Esophagus squamous epithelium (tissue), 5 donors: ENCODE results near the gene BANP. TPM values are rescaled to one million over a fixed set of nuclear protein-coding genes. Genes with fewer than 3 reads are reported as not detected.
"Not testable (repeated sequence)": the region's sequence is repeated elsewhere in the genome, so short reads cannot be mapped to it uniquely, and the experiment has no call there.

ENCODE experiments used
- DNase-seq: peaks from one replicate; lab custom pipeline; 2025; lab: John Stamatoyannopoulos, UW
- H3K27ac ChIP-seq, 4 donors: fragments of 200-600 bp; sonication (generic); one replicate each; pipeline ENCODE4 v1.5.1; 2016 to 2019; ENCODE audit warnings: mild to moderate bottlenecking in 1 of 4
- H3K27me3 ChIP-seq, 4 donors: fragments of 200-600 bp; sonication (generic); 1 replicate in 3 of 4; 2 replicates in 1 of 4; pipeline versions ENCODE4 v1.5.1 to v1.6.0; 2017 to 2021; ENCODE audit warnings: antibody characterized with exemption in 1 of 4
- H3K36me3 ChIP-seq, 3 donors: fragments of 200-600 bp; sonication (generic); one replicate each; pipeline ENCODE4 v1.5.1; 2016 to 2019
- H3K4me1 ChIP-seq, 3 donors: fragments of 200-600 bp; sonication (generic); one replicate each; pipeline ENCODE4 v1.5.1; 2017 to 2019
- H3K4me3 ChIP-seq, 4 donors: fragments of 200-600 bp; sonication (generic); 1 replicate in 3 of 4; 2 replicates in 1 of 4; pipeline ENCODE4 v1.5.1; 2016 to 2019; ENCODE audit warnings: mild to moderate bottlenecking in 2 of 4, moderate library complexity in 1 of 4
- H3K9me3 ChIP-seq, 3 donors: fragments of 200-600 bp; sonication (generic); one replicate each; pipeline ENCODE4 v1.5.1; 2016 to 2019
- POLR2A ChIP-seq, 4 donors: fragments of 450-650 bp; IDR thresholded peaks; one replicate each; pipeline ENCODE4 v1.6.1; 2017; ENCODE audit warnings: antibody characterized with exemption in 4 of 4, mild to moderate bottlenecking in 4 of 4, moderate library complexity in 3 of 4
- WGBS, 2 donors: methylation state at CpG; one replicate each; pipeline ENCODE4 v1.1.5; 2018; 5-methylcytosine and 5-hydroxymethylcytosine counted together
- intact Hi-C: fragments of 100-400 bp; cut with DNase I; formaldehyde crosslinking; loops from one replicate; pipeline ENCODE4 v1.15.0; 2022
- total RNA-seq, 4 donors: library from RNA; depleted of rRNA; stranded (reverse); fragments of >200 nt; gene quantifications; one replicate each; pipeline ENCODE4 v1.1.0, GENCODE V29; 2016
- TF ChIP-seq, protein P1 (sequence below), 6 experiments: fragments of 450-650 bp in 4 of 6; fragments of 200-600 bp in 2 of 6; sonication (generic) in 2 of 6; IDR thresholded peaks; one replicate each; pipeline ENCODE4 v1.5.1; 2016 to 2019; ENCODE audit warnings: antibody characterized with exemption in 6 of 6, mild to moderate bottlenecking in 4 of 6, moderate library complexity in 4 of 6
- donor health status: DM: yes; HTN: yes; CAD: no.

BANP gene
- total RNA-seq, 4 donors from 2014 or later, result 13.8 to 19.9 (median 14.1) TPM

DNA sequence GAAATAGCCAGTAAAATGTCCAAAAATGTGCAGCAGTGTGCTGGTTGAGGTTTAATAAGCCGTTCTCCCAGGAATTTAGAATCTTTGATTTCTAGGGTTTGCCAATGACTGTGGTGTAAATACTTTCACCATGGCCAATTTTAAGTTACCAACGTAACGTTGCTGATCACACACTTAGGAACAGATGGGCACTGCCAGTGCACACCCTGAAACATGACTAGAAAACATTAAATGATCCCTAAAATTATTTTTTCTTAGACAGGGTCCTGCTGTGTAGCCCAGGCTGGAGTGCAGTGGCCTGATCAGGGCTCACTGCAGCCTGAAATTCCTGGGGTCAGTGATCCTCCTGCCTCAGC, 18.1 kb upstream of the BANP start:
- peaks cover 0 to 31% (median 0%) of the 10 kb centered on the region in 4 donors for H3K27me3 ChIP-seq
- DNase-seq, result no peak
- H3K9me3 ChIP-seq, result no peaks in the 10 kb centered on the region
- H3K27ac ChIP-seq, result no peak overlapping the region
- TF ChIP-seq, protein P1, sequence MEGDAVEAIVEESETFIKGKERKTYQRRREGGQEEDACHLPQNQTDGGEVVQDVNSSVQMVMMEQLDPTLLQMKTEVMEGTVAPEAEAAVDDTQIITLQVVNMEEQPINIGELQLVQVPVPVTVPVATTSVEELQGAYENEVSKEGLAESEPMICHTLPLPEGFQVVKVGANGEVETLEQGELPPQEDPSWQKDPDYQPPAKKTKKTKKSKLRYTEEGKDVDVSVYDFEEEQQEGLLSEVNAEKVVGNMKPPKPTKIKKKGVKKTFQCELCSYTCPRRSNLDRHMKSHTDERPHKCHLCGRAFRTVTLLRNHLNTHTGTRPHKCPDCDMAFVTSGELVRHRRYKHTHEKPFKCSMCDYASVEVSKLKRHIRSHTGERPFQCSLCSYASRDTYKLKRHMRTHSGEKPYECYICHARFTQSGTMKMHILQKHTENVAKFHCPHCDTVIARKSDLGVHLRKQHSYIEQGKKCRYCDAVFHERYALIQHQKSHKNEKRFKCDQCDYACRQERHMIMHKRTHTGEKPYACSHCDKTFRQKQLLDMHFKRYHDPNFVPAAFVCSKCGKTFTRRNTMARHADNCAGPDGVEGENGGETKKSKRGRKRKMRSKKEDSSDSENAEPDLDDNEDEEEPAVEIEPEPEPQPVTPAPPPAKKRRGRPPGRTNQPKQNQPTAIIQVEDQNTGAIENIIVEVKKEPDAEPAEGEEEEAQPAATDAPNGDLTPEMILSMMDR (IDR thresholded peaks at IDR 0.05), result no peak
- no peak for TF ChIP-seq POLR2A (IDR thresholded peaks at IDR 0.05)
- 71 to 84% methylated on average over 3 of the region's 3 CpGs for WGBS, 2 donors
- intact Hi-C loops, result no loop called here
- no peaks in the 10 kb centered on the region for H3K36me3 ChIP-seq
- H3K4me1 ChIP-seq, result no peaks in the 10 kb centered on the region
- H3K4me3 ChIP-seq, result no peak overlapping the region

DNA sequence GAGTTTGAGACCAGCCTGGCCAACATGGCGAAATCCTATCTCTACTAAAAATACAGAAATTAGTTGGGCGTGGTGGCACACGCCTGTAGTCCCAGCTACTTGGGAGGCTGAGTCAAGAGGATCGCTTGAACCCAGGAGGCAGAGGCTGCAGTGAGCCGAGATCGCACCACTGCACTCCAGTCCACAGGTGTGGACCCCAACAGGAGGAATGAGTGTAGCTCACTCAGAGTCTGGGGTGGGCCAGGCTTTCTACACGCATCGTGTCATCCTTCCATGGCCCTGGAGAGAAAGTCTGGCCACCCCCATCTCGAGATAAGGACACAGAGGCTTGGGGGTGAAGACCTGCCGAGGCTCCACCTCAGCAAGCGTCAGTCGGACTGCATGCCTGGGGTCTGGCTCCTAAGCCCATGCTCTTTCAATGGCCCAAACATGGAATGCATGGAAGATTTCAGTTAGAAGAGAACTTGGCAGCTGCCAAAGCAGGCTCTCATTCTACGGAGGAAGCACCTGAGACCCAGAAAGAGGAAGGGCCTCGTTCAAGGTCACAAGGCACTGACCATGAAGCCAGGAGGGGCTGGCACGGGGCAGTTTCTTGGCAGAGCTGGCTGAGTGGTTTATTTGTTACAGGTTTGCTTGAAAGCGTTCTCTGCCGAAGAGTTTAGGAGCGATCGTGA, 16.3 kb upstream of the BANP start:
- WGBS, 2 donors, result 81 to 82% methylated on average over 15 to 17 of the region's 19 CpGs
- H3K36me3 ChIP-seq, intact Hi-C loops, H3K9me3 ChIP-seq, H3K27ac ChIP-seq, DNase-seq, H3K4me3 ChIP-seq, H3K4me1 ChIP-seq: not testable (repeated sequence)
- H3K27me3 ChIP-seq, result peaks cover 0 to 31% (median 0%) of the 10 kb centered on the region in 4 donors

DNA sequence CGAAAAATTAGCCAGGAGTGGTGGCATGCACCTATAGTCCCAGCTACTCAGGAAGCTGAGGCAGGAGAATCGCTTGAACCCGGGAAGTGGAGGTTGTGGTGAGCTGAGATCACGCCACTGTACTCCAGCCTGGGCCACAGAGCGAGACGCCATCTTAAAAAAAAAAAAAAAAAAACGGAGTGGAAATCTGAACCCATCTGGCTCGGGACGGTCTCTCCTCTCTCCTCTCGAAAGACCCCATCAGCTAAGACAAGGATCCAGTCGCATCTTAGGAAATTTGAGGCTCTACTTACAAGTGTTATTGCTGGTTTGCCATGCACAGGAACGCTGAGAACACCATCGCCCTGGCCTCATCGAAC, 15.2 kb upstream of the BANP start:
- H3K36me3 ChIP-seq, intact Hi-C loops, H3K4me3 ChIP-seq, H3K4me1 ChIP-seq, DNase-seq, H3K9me3 ChIP-seq, H3K27ac ChIP-seq: not testable (repeated sequence)
- H3K27me3 ChIP-seq, result peaks cover 0 to 22% (median 0%) of the 10 kb centered on the region in 4 donors
- WGBS, 2 donors, result 84 to 86% methylated on average over 14 of the region's 14 CpGs

DNA sequence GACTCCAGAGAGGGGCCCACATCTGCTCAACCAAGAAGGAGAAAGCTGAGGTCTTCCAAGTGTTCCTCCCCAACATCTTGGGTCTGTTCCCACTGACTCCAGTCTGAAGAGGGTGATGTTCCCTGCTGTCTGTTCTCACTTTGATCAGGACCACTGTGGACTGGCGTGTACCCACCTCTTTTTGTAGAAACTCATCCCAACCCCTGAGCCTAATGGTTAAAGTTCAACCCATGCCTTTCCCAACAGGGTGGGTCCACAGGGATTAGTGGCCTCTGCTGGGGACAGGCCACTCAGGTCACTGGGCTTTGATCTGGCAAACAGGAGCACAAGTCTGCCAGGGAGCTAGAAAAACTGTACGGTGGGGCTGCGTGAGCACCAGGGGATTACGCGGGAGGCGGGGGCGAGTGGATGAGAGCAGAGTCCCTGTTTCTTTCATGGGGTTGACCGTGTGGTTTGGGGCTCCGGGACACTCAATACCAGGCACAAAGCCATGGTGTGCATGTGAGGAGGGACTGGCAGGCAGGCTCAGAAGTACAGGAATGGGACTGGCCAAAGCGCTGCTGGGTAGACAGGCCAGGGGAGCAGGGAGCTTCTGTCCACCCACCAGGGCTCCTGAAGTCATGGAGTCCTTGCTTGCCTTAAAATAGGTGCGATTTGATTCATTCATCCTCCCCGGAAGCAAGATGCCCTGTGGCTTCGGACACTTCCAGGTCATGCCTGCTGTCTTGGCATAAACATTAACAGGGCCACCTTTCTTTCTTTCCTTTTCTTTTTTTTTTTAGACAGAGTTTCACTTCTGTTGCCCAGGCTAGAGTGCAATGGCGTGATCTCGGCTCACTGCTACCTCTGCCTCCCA, 14.6 kb upstream of the BANP start, which contains the start of gene CA5A:
TSS of gene CA5A (minus strand) at position 155 of the 856 bp plus-strand sequence. CDS start at position 76, 79 bp downstream.
- intact Hi-C loops, result no loop called here
- Histone ChIP-seq H3K27ac (no peak within 1 kb of the TSS), H3K36me3 (no peaks in the 10 kb centered on the region), H3K4me1 (no peaks in the 10 kb centered on the region), H3K9me3 (no peaks in the 10 kb centered on the region), H3K4me3 (no peak within 1 kb of the TSS), H3K27me3 (peaks cover 0 to 17% (median 0%) of the 10 kb centered on the region in 4 donors)
- no peak for TF ChIP-seq POLR2A (IDR thresholded peaks at IDR 0.05)
- TF ChIP-seq, protein P1 (IDR thresholded peaks at IDR 0.05), result no peak
- WGBS, 2 donors, result 80 to 87% methylated on average over 14 to 15 of the region's 15 CpGs
- DNase-seq, result no peak

DNA sequence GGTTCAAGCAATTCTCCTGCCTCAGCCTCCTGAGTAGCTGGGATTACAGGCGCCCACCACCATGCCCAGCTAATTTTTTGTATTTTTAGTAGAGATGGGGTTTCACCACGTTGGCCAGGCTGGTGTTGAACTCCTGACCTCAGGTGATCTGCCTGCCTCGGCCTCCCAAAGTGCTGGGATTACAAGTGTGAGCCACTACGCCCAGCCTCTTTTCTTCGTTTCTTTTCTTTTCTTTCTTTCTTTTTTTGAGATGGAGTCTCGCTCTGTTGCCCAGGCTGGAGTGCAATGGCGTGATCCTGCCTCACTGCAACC, 14.0 kb upstream of the BANP start:
- H3K4me1 ChIP-seq, intact Hi-C loops, H3K36me3 ChIP-seq, H3K27ac ChIP-seq, H3K4me3 ChIP-seq, H3K9me3 ChIP-seq, DNase-seq: not testable (repeated sequence)
- WGBS, 2 donors, result 61 to 81% methylated on average over 7 of the region's 7 CpGs
- H3K27me3 ChIP-seq, result peaks cover 0 to 11% (median 0%) of the 10 kb centered on the region in 4 donors

DNA sequence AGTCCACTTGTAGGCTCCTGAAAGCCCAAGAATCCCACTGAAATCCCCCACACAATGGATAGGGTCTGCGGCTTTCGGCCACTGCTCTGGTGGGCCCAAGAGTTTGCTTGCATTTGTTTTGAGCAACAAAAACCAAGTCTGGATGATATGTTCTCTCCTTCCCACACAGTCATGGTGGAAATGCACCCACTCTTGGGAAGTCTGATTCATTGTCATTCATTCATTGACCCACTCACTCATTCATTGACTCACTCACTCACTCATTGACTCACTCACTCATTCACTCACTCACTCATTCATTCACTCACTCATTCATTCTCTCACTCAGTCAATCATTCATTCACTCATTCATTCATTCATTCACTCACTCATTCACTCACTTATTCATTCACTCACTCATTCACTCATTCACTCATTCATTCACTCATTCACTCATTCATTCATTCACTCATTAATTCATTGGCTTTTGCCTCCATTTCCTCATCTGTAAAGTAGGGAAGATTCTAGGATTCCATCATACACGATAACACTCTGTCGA, 12.8 kb upstream of the BANP start:
- Histone ChIP-seq H3K36me3 (no peaks in the 10 kb centered on the region), H3K9me3 (no peaks in the 10 kb centered on the region), H3K27ac (no peak overlapping the region), H3K4me1 (no peaks in the 10 kb centered on the region), H3K4me3 (no peak overlapping the region), H3K27me3 (no peaks in the 10 kb centered on the region)
- DNase-seq, result no peak
- no peak for TF ChIP-seq POLR2A (IDR thresholded peaks at IDR 0.05)
- TF ChIP-seq, protein P1 (IDR thresholded peaks at IDR 0.05), result no peak
- intact Hi-C loops, result no loop called here
- 96 to 98% methylated on average over 3 to 4 of the region's 4 CpGs for WGBS, 2 donors
